ENCODE measurements around the gene PXMP4.

DNA sequence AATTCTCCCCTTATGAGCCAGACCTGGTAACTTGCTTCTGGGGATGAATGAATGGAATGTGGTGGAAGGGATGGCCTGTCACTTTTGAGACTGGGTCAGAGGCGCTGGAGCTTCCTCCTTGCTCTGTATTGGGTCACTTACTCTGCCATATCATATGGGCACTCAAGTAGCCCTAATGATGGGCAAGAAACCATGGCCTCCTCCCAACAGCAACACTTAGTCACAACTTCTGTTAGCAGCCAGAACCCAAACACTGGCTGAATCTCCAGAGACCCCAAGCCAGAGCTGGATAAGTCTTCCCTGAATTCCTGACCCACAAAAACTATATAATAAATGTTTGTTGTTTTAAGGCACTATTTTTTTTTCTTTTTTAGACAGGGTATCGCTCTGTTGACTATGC, 39.4 kb downstream of the PXMP4 start:
- TF ChIP-seq CTCF (optimal IDR thresholded peaks at IDR 0.05 in 1 of 3, IDR thresholded peaks at IDR 0.05 in 1 of 3, conservative IDR thresholded peaks at IDR 0.05 in 1 of 3; ENCODE audit: extremely low read depth in 1 of 3, insufficient read depth in 2 of 3, low read length in 3 of 3): no peak
- no peak for TF ChIP-seq EZH2 (IDR thresholded peaks at IDR 0.05; ENCODE audit: low read length)
